COLO668 (cell line): ENCODE measurements around the gene C7.
"Not testable (repeated sequence)": the region's sequence is repeated elsewhere in the genome, so short reads cannot be mapped to it uniquely, and the experiment has no call there.

Source experiments
- DNase-seq: peaks from one replicate; lab custom pipeline; 2025; ENCODE audit not compliant: unreplicated experiment; lab: John Stamatoyannopoulos, UW

Gene C7

GRCh38 chr5:40988746-40989510 is 79.6 kb downstream of the C7 start:
- no peak for DNase-seq

- no peak for DNase-seq
Measured at GRCh38 chr5:40991168-40991980, 82.1 kb downstream of the C7 start.

- DNase-seq = no peak
Measured at GRCh38 chr5:40991981-40992559, 82.8 kb downstream of the C7 start.

GRCh38 chr5:40995801-40996586 is 86.7 kb downstream of the C7 start:
- DNase-seq = no peak

DNA sequence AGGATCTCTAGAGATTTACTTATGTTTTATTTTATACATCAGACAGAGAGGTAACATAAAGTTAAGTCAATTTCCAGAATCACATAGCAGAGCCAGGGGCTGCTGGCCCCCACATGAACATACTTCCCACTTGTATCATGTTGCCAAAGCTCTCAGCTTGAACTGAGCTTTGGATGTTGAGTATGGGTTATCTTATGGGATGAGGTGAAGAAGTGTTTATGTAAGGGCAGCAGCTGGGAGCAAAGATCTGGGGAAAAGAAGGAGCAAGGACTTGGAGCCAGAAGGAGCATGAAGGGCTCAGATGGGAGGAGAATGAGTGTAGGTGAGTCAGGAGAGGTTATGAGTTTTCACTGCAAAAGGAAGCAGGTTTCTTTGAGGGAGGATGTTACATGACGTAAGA is 89.8 kb downstream of the C7 start:
- no peak for DNase-seq

DNA sequence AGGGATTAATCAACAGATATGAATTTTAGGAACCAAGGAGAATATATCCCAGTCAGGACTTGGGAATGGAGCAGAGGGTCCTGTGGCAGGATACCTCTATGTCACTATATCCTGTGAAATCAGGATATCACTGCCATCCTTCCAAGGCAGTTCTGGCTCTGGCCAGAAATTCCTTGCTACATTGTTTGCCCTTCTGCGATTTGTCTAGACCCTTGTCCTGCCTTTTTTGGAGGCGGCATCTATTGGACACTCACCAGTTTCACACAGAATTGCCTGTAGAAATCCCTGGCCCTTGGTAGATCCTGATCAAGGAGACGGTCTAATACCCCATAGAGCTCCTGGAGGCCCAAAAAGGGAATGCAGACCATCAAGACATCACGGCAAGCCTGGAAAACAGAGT is 90.7 kb downstream of the C7 start:
- no peak for DNase-seq

DNA sequence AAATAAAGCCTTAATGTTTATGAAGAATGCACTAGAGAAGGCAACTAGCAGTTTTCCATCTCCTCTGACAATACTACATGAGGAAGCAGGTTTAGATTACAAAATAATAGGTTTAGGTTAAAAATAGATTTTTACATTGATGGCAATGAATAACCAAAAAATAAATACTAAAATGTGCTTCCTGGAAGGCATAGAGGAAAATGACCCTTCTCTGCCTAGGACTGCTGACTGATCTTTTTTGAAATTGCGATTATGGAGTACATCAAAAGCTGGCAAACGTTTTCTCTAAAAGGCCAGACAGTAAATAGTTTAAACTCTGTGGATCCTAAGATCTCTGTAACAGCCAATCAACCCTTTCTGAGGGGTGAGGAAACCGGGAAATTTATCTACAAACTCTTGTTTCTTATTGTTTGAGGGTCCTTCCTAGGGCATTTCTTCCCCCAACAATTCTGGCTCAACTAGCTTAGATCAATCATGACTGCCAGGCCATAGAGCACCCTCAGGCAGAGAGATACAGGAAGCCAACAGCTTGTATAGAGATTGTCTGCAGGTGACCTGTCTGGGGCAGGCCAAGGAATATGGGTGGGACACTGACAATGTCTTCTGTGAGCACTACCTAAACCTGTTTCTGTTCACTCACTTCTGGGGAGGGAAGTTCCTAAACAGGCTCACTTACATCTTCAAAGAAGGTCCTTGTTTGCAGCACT is 94.5 kb downstream of the C7 start:
- no peak for DNase-seq

GRCh38 chr5:41004931-41005330 is 95.6 kb downstream of the C7 start:
- DNase-seq = no peak

DNA sequence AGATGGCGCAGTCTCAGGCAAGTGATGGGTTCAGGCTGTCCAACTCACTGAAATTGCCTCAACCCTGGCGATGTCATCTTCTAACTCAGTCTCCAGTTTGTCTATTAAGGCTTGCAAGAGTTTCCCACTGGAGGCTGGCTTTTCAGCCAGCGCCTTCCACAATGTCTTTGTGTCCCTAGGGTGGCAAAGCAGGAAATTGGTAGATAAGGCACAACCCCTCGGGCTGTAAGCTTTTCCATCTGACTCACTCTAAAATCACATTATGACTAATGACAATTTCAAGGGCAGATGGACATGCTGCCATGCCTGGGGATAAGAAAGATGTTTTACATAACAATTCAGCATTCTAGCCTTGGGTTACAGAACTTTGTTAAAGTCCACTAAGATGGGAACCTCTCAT is 99.9 kb downstream of the C7 start:
- DNase-seq = no peak

DNA sequence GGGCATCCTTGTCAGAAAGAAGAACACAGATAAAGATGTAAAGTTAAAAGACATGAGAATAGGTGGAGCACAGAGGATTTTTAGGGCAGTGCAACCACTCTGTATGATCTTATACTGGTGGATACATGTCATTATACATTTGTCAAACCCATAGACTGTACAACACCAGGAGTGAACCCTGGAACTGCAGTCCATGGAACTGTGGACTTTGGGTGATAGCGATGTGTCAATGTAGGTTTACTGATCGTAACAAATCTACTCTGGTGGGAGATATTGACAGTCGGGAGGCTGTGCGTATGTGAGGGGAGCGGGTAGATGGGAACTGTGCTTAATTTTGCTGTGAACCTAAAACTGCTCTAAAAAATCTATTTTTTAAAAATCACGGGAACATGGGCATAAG is 101.3 kb downstream of the C7 start:
- DNase-seq = no peak

GRCh38 chr5:41012318-41012717 is 103.0 kb downstream of the C7 start:
- DNase-seq = no peak

DNA sequence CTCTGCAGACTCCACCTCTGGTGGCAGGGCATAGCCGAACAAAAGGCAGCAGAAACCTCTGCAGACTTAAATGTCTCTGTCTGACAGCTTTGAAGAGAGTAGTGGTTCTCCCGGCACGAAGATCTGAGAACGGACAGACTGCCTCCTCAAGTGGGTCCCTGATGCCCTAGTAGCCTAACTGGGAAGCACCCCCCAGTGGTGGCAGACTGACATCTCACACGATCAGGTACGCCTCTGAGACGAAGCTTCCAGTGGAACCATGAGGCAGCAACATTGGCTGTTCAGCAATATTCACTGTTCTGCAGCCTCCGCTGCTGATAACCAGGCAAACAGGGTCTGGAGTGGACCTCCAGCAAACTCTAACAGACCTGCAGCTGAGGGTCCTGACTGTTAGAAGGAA is 113.3 kb downstream of the C7 start:
- DNase-seq = not testable (repeated sequence)
